ENCODE measurements around the gene PRSS56. TPM values are rescaled to one million over a fixed set of nuclear protein-coding genes. Genes with fewer than 3 reads are reported as not detected.
A peak's percentile ranks its signal among the peaks of the same experiment; 100 is the strongest.

PRSS56 gene
- not detected in 2 replicates for total RNA-seq

DNA sequence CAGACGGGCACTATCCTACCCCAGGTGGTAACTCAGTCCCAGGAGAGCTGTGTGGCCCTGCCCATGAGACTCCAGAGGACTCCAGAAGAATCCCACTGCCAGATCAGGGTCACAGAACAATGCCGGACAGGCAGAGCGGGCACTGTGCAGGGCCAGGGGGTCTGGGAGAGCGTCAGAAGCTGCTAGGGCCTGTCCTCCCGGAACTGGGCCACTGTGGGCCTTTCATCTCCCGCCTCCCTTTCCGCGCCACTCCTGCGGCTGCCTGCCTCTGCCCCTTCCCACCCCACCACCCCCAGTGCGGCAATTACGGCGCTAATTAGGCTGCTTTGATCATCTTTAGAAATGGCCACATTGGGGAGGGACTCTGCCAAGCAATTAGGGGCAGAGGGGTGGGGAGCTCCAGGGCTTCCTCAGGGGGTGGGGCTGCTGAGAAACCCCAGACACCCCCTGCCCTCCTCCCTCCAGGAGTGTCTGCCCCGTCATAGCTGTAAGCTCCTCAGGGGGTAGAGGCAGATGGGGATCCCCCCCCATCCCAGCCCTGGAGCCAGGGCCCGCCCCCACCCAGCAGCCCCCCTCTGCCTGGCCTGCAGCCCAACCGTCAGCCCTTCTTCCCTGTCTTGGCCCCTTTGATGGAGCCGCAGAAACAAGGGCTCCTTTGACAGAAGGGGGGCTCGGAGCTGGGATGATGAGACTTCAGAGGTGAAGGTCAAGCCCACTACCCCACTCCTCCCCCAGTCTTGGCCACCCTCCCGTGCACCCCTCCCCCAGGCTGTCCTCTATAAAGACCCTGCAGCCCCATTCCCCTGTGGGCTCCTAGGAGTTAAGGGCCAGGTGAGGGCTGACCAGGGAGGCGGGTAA is at the start of gene PRSS56:
TSS of gene PRSS56 (plus strand) at position 808 of the 858 bp plus-strand sequence. CDS start 211 bp downstream, outside the sequence.
- Mint-ChIP-seq H3K27me3 (peaks cover 30% of the 10 kb centered on the region), H3K4me1 (peaks cover 15% of the 10 kb centered on the region), H3K27ac (no peak within 1 kb of the TSS), H3K4me3 (no peak within 1 kb of the TSS), H3K9me3 (no peaks in the 10 kb centered on the region), H3K36me3 (ENCODE audit: low read depth) (no peaks in the 10 kb centered on the region)
- ChIA-PET CTCF (no interaction called here), POLR2A (no interaction called here)
- no peak for ATAC-seq (ENCODE audit: low read depth)
- TF ChIP-seq, protein P1, sequence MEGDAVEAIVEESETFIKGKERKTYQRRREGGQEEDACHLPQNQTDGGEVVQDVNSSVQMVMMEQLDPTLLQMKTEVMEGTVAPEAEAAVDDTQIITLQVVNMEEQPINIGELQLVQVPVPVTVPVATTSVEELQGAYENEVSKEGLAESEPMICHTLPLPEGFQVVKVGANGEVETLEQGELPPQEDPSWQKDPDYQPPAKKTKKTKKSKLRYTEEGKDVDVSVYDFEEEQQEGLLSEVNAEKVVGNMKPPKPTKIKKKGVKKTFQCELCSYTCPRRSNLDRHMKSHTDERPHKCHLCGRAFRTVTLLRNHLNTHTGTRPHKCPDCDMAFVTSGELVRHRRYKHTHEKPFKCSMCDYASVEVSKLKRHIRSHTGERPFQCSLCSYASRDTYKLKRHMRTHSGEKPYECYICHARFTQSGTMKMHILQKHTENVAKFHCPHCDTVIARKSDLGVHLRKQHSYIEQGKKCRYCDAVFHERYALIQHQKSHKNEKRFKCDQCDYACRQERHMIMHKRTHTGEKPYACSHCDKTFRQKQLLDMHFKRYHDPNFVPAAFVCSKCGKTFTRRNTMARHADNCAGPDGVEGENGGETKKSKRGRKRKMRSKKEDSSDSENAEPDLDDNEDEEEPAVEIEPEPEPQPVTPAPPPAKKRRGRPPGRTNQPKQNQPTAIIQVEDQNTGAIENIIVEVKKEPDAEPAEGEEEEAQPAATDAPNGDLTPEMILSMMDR (IDR thresholded peaks at IDR 0.05): no peak
- DNase-seq: no peak
- intact Hi-C loops (cut with micrococcal nuclease): no loop called here

DNA sequence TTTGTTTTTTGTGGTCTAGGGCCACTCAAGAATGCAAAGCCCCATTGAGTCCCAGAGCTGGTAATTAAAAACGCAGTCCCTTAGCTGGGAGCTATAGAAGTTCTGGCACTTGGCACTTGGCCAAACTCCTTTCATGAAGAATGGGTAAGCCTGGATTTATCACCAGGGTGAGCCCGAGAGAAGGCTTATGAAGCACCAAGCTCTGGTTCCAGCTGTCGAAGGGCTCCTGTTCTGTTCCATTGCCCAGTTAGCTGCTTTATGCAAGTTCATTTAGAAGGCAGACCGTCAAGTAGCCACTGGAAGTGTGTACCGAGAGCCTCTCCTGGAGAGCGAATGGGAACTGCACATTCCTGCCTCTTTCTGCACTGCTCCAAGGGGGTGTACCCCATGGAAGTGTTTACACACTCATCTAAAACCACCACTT is 46.7 kb upstream of the PRSS56 start:
- ChIA-PET POLR2A (no interaction called here), CTCF (no interaction called here)
- DNase-seq (no peak), ATAC-seq (ENCODE audit: low read depth) (no peak)
- TF ChIP-seq, protein P1 (IDR thresholded peaks at IDR 0.05): no peak
- no peak overlapping the region for H3K27ac Mint-ChIP-seq
- H3K4me3 Mint-ChIP-seq: no peak overlapping the region
- H3K27me3 Mint-ChIP-seq: peaks cover 22% of the 10 kb centered on the region
- H3K9me3 Mint-ChIP-seq: peaks cover 18% of the 10 kb centered on the region
- intact Hi-C loops (cut with micrococcal nuclease): no loop called here
- H3K4me1 Mint-ChIP-seq: no peaks in the 10 kb centered on the region
- no peaks in the 10 kb centered on the region for H3K36me3 Mint-ChIP-seq (ENCODE audit: low read depth)

DNA sequence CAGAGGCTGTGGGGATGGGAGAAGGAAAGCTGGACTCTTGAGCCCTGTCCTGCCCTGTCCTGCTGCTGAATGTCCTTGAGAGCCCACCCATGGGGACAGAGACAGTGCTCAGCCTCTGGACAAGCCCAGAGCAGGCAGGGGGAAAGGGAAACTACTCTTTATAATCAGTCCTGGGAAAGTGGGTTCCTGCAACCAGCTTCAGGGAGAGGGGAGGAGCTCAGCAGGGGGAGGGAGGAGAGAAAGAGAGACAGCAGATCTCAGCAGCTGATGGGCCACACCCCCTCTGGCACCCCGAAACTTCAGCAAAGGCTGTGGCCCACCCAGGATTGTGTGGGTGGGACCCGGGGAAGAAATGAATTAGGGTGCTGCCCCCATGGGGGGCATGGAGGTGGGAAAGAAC is 44.1 kb upstream of the PRSS56 start:
- H3K36me3 Mint-ChIP-seq (ENCODE audit: low read depth): no peaks in the 10 kb centered on the region
- intact Hi-C loops (cut with micrococcal nuclease): no loop called here
- no peak for DNase-seq
- H3K4me3 Mint-ChIP-seq: no peak overlapping the region
- ATAC-seq (ENCODE audit: low read depth): no peak
- CTCF ChIA-PET: interaction anchor here (0.6 kb wide), 1 partner anchor 600 kb away, joined by 3 read pairs; no protein-coding TSS in a partner anchor
- H3K9me3 Mint-ChIP-seq: peaks cover 18% of the 10 kb centered on the region
- no peaks in the 10 kb centered on the region for H3K4me1 Mint-ChIP-seq
- TF ChIP-seq, protein P1 (IDR thresholded peaks at IDR 0.05): no peak
- POLR2A ChIA-PET: no interaction called here
- H3K27ac Mint-ChIP-seq: no peak overlapping the region
- H3K27me3 Mint-ChIP-seq: peaks cover 22% of the 10 kb centered on the region

DNA sequence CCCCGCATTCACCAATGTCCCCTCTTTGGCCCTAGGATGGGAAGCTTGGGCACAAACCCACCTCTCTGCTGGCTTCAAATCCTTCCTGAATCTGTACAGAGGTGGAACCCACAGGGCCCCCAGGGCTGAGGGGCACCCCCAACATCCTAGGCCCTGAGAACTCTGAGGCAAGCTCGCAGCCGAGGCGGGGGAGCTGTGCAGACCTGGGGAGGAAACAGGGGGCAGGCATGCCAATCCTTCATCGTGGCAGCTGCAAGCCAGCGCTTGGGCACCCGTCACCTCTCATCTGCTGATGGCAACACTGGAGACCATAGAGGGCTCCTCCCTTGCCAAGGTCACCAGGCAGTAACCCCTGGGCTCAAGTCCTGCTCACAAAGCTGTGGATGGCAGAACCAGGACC is 43.4 kb upstream of the PRSS56 start:
- no peak overlapping the region for H3K4me3 Mint-ChIP-seq
- ChIA-PET POLR2A (no interaction called here), CTCF (no interaction called here)
- DNase-seq (peak; percentile 13), ATAC-seq (ENCODE audit: low read depth) (no peak)
- H3K4me1 Mint-ChIP-seq: no peaks in the 10 kb centered on the region
- H3K27me3 Mint-ChIP-seq: peaks cover 19% of the 10 kb centered on the region
- TF ChIP-seq, protein P1 (IDR thresholded peaks at IDR 0.05): no peak
- H3K9me3 Mint-ChIP-seq: peaks cover 13% of the 10 kb centered on the region
- H3K27ac Mint-ChIP-seq: no peak overlapping the region
- intact Hi-C loops (cut with micrococcal nuclease): no loop called here
- H3K36me3 Mint-ChIP-seq (ENCODE audit: low read depth): no peaks in the 10 kb centered on the region

DNA sequence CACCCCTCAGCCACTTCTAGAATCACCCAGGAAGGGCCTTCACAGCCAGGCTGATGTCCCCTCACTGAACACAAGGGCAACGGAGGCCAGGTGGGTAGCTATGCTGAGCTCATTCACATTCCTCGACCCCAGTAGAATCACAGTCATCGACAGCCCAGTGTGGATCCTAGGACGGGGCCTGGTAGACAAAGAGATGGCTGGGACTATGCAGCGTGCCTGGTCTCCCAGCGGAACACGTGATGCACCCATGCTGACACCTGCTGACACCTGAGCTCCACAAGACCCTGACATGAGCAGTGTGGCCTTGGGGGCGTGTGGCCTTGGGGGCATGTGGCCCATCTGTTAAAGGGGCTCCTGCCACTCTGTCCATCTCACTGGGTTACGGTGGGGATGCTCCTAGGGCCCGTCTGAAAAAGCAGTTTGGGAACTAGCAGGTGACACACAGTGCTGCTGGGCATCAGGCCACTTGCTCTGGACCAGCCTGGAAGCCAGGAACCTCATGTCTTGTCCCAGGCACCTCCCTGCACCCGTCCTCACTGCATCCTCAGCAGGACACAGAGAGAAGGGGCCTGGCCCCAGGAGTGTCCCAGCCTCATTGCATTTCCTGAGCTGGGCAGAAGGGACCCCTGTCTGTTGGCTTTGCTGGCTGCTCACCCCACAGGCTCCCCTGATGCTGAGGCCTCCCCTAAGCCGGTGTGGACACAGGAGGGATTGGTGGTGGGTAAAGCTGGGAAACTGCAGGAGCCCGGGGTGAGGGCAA is 42.3 kb upstream of the PRSS56 start:
- H3K36me3 Mint-ChIP-seq (ENCODE audit: low read depth): no peaks in the 10 kb centered on the region
- ATAC-seq (ENCODE audit: low read depth): no peak
- no peak for DNase-seq

More for the DNA sequence above, 42.3 kb upstream of the PRSS56 start:
- no peak overlapping the region for H3K27ac Mint-ChIP-seq
- peaks cover 18% of the 10 kb centered on the region for H3K27me3 Mint-ChIP-seq
- no peak overlapping the region for H3K4me3 Mint-ChIP-seq
- H3K4me1 Mint-ChIP-seq: no peaks in the 10 kb centered on the region
- ChIA-PET CTCF (no interaction called here), POLR2A (no interaction called here)
- peaks cover 3% of the 10 kb centered on the region for H3K9me3 Mint-ChIP-seq
- TF ChIP-seq, protein P1 (IDR thresholded peaks at IDR 0.05): no peak
- intact Hi-C loops (cut with micrococcal nuclease): no loop called here
